ENCODE results near the gene TYW5.

The TYW5 gene, protein sequence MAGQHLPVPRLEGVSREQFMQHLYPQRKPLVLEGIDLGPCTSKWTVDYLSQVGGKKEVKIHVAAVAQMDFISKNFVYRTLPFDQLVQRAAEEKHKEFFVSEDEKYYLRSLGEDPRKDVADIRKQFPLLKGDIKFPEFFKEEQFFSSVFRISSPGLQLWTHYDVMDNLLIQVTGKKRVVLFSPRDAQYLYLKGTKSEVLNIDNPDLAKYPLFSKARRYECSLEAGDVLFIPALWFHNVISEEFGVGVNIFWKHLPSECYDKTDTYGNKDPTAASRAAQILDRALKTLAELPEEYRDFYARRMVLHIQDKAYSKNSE

DNA sequence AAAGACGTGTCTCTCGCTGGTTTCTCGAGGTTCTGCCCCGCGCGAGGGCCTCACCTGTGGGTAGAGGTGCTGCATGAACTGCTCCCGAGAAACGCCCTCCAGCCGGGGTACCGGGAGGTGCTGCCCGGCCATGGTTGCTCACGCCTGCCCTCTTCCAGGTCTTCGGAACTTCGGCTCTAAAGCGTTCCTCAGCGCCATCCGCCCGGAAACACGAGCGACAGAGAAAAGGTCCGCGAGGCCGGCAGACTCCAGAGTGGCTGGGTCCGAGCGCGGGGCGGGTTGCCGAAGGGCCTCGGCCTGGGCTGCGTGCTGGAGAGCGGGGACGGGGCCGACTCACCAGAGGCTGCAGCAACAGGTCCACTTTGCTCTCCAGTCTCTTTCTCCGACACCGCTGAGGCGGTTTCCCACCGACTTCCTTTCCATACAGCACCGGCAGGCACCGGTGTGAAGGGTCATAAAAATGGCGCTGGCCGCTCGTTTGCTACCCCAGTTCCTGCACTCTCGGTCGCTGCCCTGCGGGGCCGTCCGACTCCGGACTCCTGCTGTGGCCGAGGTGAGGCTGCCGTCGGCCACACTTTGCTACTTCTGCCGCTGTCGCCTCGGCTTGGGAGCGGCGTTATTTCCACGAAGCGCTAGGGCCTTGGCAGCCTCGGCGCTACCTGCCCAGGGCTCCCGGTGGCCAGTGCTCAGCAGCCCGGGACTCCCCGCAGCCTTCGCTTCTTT lies at the start of gene TYW5, which contains the start of gene MAIP1:
TYW5 (minus strand) TSS at position 153 of the 723 bp plus-strand sequence; CDS start at position 132, 21 bp downstream.
MAIP1 (plus strand) TSS at position 244 of the 723 bp plus-strand sequence; CDS start at position 461, 217 bp downstream.
- peak; percentile 88 for DNase-seq

DNA sequence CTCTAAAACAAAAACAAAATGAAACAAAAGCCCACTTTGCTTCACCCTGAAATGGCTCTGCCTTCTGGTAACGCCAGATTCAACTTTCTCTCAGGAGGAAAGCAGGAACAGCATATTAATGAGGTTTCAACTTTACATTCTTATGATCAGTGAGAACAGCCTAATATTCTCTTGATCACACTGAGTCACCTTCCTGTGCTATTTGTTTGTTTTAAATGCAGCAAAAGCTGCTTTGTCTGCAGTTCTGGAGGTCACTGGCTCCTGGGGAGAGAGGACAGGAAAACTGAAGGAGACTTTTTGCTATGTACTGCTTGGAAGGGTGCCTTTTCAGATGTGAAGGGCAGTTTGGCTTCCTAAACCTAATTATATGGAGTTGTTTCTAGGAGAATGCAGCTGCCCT lies 48.2 kb upstream of the TYW5 start:
- DNase-seq: no peak

DNA sequence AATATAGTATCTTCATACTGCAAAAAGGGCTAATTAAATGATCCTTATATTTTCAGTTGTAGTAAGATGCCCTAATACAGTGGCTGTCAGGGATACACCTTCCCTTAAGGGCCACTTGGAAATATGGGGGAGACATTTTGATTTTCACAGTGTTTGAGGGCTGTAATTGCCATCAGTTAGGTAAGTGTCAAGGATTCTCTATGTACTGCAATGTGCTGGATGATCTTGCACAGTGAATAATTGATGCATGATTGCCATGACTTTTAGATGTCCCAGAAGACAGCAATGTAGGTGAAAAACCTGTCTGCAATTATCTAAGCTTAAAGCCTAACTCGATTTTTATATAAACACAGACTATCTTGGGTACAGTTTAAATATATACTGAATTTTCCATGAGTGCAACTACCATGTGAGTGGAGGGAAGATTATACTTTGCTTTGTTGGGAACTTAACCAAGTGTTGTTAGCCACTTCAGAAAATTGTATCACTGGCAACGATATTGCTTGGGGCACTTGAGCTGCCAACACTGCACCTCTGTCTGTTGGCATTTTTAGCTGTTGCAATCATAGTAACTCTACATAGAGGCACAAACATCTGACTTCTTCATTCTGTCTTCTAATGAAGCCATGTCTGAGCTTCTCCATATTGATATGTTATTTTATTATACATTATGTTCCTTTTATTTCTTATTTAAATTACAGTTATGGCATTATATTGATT lies 45.3 kb upstream of the TYW5 start:
- no peak for DNase-seq

DNA sequence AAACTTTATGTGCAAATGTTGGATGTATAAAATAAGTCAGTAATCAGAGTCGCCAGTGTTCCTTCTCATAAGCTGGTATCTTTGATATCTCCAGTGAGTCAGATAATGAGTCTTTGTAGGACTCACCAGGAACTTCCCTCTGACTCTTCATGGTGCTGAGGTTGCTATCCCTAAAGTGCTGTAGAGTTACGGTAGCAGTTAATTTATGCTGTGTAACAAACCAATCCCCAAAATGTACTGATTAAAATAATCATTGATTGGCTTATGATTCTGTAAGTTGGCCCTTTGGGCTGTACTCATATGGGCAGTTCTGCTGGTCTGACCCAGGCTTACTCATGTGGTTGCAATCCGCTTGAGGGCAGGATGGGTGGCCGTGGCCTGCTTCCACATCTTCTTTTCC lies 43.9 kb upstream of the TYW5 start:
- DNase-seq: no peak

DNA sequence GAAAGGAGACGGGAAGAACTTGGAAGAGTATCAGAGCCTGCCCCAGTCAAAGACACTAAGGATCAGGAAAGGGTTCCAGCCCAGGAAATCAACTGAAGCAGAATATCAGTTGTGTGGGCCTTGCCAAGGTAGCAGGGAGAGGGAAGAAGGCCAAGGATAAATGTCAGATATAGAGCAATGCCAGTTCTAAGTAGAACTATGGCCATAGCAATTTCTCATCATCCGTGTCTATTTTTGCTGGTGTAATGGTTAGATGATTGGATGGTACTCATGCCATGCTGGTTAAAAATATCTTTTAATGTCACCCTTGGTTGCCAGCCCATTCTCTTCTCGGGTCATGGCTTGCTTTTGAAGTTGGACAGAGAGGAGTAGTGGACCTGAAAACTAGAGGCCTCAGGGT lies 42.0 kb upstream of the TYW5 start:
- DNase-seq: no peak

DNA sequence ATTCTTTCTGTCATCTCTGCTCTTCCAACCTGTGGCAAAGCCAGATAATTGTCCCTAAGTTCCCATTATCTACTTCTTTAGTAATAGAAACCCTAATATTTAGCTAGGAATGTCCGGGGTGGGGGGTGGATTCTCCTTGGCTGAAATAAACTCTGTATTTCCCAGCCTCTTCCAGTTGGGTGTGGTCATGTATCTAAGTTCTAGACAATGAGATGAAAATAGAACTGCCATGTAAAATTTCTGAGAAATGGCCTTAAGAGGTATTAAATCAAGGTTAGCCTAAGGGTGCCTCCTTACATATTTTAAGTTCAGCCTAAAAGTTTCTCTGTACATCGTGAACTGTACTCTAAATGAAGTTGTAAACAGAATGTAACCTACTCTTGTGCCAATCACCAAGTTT lies 39.6 kb upstream of the TYW5 start:
- DNase-seq: no peak

DNA sequence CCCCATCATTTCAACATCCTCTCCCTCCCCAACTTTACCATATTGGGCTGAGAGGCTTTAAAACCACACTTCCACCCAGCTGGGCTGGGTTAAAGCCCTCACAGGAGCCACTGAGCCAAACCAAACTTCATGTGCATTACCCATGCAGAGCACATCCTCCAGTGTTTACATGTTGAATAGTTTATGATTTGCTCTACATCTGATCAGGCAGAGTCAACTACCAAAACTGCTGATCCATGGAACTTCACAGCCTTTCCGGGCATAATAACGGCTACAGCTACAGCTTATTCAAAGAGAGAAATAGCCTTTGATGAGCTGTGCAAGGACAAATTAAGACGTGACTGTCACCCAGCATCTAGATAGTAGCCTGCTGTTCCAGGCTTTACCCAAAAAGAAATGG lies 39.1 kb upstream of the TYW5 start:
- no peak for DNase-seq

DNA sequence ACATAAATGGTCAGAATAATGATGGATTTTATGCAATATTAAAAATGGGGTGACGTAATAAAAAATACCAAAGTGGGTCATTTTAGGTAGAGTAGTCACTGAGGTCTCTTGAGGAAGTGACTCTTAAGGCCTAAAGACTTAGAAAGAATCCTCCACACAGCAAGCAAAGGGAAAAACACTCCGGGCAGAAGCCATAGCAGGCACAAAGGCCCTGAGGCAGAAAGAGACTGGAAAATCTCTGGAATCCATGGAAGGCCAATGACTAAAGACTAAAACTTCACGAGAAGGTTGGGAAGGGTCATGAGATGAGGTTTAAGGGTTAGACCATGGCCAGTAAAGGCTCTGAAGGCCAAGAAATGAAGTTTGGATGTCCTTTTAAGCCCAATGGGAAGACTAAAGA lies 37.0 kb upstream of the TYW5 start:
- no peak for DNase-seq

DNA sequence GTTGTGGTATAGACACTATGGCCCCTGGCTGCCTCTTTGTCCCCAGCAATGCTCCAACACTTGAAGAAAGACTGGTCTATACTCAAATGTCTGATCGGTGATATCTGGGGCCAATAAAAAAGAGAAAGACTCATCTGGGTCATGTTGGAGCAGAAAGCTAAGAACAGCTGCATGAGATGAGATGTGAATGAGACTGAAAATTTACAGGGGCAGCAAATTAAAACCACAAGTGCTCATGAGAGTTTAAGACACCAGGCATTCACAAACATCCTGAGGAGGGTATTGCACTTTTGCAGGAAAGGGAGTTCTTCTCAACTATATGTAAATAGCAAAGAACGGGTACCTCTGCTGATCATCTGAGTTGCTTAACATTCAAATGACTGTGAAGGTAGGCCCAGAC lies 36.4 kb upstream of the TYW5 start:
- no peak for DNase-seq

DNA sequence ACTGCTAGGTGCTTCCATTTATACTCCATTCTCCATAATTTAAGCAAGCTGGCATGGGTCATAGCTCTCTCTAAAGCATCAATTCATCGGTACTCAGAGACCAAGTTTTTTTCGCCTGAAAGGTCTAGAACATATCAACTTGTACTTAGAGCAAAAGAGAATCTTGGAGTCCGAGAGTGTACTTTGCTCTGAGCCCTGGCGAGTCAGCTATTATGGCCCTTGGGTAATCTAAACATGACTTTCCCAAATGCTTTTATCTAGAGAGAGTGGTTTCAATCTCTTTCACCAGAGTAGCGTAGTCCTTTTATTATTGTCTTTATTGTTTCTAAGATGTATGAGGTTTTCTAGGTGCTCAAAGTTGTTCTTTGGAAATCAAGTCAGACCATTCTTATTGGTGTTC lies 34.5 kb upstream of the TYW5 start:
- DNase-seq: no peak

DNA sequence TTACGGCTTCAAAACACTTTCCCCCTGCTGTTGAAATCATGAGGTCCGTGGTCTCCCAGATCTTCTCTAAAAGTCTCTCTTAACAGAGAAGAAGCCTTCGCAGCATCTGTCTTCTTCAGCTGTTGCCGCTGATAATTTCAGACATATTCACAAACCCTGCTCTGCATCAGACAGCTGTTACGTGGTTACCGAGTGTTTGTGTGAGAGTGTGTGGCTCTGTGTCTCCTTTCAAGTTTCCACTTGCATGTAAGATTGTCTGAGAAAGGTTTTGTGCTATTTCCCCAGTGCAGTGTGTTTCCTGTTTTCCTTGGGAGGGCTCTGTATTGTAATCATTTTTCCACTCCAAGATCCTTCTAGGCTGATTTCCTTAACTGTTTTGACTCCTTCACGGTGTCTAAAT lies 32.9 kb upstream of the TYW5 start:
- DNase-seq: no peak

DNA sequence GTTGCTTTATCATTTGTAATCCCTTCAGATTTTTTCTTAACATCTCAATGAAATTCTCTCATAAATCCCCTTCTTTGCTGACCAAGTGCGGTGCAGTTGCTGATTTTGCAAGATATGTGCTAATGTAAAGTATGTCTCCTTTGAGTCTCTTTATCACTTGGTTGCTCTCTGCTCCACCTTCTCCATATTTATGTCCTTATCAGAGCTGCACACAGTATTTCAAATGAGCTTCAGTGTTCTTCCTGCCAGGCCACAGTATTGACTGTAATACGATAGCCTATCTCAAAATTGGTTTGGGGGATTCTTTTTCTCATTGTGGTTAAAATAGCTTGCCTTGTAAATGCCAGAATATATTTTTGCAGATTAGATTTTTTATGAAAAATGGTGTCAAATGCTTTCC lies 32.3 kb upstream of the TYW5 start:
- no peak for DNase-seq

DNA sequence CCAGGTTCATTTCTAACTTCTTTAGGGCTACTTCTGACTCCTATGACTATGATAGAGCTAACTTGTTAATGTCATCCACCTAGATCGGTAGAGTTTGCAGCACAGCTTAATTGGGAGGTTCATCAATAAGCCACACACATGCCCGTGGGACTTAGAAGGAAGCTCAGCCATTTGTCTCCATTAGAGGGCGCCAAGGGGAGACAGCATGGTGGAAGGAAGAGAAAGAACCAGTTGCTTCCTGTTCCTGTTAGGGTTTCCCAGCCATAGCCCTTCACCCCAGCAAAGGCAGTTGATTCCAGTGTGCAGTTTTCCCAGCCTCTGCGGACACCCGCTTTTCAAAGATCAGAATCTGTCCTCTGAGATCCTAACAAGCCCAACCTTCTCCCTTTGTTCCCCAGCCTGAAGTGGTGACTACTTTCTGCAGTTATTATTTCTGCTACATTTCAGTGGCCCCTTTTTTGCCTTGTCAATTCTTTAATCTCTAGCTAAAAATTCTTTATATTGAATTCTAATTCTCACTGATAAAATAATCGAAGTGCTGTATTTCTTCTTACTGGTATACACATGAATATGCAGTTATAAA lies 30.4 kb upstream of the TYW5 start:
- peak; percentile 55 for DNase-seq

DNA sequence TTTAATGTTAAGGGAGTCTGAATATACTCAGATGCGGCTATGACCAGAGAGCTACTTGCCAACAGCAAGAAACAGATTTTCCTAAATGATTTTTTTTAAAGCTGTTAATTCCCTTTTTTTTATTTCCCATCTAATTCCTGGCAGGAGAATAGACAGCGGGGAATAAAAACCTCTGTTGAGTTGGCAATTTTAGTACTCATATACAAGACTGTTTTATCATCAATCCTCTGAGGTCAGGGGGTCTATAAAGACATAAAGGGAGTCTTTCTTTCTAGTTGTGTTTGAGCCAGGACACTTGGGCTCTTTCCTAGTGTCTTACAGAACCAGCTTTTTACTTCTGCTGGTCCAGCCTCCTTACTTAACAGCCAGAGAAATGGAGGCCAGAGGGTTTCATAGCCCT lies 29.5 kb upstream of the TYW5 start:
- no peak for DNase-seq

DNA sequence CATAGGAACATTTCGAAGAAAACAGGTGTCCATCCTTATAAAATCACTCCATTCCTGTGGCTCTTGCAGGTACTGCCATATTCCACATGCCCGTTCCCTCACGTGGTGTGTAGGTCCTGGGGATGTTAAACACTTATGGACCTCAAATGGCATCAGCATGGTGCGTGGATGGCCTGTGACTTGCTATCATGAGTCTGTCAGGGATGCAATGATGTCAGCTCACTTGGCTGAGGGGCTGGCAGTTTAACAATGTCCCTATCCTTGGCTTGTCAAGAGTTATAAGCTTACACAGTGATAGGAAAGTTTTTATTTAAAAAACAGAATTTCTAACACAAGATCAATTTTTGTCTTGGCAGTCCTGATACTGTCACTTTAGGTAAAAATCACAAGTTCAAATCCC lies 28.9 kb upstream of the TYW5 start:
- no peak for DNase-seq

DNA sequence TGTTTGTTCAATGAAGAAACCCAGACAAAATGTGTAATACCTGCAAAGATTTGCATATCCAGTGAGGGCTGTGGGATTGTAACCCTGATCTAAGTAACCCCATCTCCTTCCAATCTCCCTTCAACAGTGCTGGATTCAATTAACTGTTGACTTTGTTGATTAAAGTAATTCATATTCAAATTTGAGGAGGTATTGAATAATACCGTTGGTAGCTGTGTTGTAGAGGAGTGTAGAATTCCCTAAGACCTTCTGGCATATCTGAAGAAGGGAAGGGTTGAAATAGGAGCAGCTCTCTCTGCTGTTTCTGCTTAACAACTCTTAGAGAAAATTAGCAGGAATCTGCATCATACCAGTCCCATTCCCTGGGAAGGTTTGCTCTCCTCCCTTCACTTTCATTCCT lies 28.2 kb upstream of the TYW5 start:
- no peak for DNase-seq

DNA sequence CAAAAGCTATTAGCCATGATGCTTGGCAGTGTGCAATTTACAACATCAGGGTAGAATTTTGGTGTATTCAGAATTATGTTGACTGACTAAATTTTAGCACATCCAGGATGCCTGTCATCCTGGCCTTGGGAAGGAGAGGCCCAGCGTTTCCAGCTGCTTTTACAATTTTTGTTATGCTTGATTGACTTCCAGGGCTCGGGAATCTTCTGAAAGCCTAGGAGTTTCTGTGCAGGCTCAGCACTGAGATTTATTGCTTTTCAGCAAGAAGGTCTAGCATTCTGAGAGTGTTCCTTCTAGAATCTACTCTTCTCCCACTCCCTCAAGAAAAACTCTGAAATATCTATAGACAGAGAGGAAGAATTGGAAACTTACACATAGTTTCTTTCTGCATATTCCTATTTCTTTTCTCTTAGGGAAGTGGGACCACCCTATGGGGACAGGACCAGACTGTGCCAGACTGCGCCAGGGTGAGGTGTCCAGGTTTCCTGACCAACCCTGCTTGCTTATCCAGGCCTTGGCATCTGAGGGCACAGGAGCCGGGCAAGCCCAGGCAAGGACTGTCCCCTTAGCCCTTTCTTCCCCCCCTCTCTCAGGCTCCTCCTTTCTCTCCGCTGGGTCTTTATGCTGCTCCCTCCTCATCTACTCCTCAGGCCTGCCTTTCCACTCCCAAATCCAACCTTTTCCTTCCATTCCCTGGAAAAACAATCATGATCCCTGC lies 27.0 kb upstream of the TYW5 start:
- DNase-seq: no peak

DNA sequence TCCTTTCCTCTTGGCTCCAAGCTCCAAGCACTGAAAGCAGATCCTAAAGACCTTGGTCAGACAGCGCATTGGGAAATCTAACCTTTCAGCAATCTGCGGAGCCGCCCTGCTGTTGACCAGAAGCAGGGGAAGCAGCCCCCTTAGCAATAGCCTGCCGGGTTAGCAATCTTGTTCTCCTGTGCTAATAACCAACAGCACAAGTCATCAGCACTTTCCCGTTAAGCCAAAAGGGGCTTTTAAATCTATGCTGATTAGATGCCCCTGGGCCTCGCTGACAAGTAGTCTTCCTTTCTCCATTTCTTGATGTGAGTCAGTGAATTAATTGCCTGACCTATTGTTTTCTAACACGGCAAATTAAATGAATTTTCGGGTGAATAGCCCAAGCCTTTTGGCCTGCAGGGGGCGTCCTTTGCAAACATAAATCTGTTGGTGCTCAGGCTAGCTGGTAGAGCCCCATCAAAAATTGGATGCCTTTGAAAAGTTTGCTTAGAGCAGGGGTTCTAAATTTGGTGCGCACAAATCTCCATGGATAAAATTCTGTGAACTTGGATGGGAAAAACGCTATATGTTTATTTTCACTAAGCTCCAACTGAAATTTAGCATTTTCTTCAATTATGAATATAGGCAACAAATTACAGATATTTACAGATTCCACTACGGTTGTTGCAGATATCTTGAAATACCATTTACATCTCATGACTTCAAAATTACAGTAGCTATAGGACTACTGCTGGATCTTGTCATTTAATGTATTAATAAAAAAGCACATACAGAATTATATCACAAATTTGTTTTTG lies 24.7 kb upstream of the TYW5 start:
- DNase-seq: peak; percentile 40

DNA sequence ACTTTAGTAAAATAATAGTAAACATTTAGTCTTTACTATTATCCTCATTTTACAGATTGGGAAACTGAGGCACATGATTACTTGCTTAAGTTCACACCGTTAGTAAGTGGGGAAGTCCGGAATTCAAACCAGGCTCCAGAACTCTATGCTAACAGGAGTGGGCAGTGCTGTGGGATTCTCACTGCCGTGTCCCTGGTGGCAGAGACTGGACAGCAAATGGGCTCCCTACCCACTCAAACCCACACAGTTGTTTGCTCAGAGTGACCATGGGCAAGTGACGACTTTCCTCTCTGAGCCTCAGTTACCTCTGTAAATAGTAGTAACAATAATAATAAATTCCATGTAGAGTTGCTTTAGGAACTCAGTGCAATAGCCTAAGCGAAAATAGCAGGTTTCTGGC lies 24.1 kb upstream of the TYW5 start:
- no peak for DNase-seq

DNA sequence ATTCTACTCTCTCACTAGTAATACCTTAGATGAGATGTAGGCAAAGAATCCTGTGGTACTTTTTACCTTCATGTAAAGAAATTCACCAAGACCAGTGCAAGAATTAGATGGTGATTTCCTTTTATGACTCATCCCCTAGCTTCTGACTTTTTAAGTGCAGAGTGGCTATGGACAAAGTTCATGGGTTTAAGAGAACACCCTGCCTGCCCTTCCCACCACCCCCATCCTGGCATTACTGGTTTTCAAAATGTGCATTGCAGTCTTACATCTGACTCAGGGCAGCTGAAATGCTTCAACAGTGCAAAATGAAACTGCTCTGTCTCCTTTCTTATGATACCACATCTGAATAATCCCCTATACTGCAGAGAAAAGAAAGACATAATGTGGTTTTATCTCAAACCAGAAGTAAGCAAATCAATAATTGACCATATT lies 22.7 kb upstream of the TYW5 start:
- no peak for DNase-seq

DNA sequence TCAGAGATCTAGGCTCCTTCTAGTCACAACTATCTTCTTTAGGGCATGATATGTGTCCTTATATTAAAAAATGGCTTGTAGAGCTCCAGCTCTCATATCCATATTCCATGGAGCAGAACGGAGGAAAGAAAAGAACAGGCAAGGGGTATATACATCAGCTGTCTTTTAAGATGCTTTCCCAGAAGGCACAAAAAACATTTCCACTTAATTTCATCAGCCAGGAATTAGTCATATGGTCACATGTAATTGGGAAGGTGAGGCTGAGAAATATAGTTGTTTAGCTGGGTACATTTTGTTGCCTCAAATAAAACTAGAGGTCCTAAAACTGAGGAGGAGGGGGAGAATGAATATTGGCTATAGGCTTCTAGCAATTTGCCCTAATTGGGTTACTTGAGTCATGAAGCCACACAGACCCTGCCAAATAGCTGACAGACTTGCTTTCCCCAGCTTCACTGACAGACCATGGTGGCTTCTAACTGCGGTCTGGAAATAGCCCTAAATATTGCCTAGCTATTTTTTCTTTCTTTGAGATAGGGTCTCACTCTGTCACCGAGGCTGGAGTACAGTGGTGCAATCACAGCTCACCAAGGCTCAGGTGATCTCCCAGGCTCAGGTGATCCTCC lies 20.1 kb upstream of the TYW5 start:
- DNase-seq: no peak

Data from SHP77 treated with DMSO at 0.1 percent for 48 hours (cell line).